ENCODE data around the gene NEXN.

DNA sequence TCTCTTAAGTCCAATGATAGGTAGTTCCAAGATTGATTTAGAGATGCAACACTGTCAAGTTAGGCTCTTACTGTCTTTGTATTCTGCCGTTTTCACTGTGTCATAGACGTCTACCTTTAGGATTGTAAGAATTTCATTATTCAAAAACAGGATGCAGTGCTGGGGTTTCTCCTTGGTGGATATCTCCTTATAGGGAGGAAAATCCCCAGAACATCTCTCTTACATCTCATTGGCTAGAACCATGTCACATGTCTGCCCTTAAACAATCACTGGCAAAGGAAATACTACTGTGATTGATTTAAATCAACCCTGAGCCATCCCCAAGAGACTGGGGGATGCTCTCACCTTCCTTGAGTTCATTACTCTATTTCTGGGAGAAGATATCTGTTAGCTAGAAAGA lies 101.3 kb downstream of the NEXN start:
- TF ChIP-seq, protein P1, sequence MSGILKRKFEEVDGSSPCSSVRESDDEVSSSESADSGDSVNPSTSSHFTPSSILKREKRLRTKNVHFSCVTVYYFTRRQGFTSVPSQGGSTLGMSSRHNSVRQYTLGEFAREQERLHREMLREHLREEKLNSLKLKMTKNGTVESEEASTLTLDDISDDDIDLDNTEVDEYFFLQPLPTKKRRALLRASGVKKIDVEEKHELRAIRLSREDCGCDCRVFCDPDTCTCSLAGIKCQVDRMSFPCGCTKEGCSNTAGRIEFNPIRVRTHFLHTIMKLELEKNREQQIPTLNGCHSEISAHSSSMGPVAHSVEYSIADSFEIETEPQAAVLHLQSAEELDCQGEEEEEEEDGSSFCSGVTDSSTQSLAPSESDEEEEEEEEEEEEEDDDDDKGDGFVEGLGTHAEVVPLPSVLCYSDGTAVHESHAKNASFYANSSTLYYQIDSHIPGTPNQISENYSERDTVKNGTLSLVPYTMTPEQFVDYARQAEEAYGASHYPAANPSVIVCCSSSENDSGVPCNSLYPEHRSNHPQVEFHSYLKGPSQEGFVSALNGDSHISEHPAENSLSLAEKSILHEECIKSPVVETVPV (CRISPR knock-in tag; IDR thresholded peaks at IDR 0.05) = no peak
- TF ChIP-seq PATZ1 (CRISPR knock-in tag; IDR thresholded peaks at IDR 0.05; ENCODE audit: borderline replicate concordance) = no peak

Data from SK-N-SH treated with all-trans-retinoic acid at 6 μM for 48 hours (cell line).